Ovary (tissue), 3 donors: Measurements from ENCODE around the gene APOL5.

Experiments
- EP300 ChIP-seq: sonication (generic); formaldehyde crosslinking; IDR thresholded peaks from one replicate; pipeline ENCODE4 v1.6.1; 2017; ENCODE audit warnings: antibody characterized with exemption
- POLR2A ChIP-seq: fragments of 450-650 bp; IDR thresholded peaks from one replicate; pipeline ENCODE4 v1.6.1; 2017; ENCODE audit warnings: antibody characterized with exemption, mild to moderate bottlenecking, moderate library complexity
- TF ChIP-seq, protein P1 (sequence below), 3 donors: fragments of 450-650 bp in 2 of 3; fragments of 200-600 bp in 1 of 3; IDR thresholded peaks; one replicate each; pipeline versions ENCODE4 v1.5.1 to v1.8.0; 2016 to 2022; ENCODE audit warnings: antibody characterized with exemption in 3 of 3, mild to moderate bottlenecking in 1 of 3
- donor health status: DM: no; HTN: no; CAD: no.

DNA sequence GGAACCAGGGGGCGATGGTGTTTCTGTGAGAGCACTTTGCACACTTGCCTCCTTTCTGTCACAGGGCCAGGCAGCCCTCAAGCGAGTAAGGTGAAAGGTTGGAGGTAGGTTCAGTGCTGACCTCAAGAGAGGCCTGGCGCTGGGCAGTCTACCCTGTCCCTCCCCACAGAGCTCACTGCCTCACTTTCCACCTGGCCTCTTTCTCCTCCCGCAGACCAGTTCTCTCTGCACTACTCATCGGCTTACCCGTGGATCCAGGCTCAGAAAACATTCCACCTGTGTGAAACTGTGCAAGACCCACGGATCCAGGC lies 16.8 kb downstream of the APOL5 start:
- TF ChIP-seq, protein P1, sequence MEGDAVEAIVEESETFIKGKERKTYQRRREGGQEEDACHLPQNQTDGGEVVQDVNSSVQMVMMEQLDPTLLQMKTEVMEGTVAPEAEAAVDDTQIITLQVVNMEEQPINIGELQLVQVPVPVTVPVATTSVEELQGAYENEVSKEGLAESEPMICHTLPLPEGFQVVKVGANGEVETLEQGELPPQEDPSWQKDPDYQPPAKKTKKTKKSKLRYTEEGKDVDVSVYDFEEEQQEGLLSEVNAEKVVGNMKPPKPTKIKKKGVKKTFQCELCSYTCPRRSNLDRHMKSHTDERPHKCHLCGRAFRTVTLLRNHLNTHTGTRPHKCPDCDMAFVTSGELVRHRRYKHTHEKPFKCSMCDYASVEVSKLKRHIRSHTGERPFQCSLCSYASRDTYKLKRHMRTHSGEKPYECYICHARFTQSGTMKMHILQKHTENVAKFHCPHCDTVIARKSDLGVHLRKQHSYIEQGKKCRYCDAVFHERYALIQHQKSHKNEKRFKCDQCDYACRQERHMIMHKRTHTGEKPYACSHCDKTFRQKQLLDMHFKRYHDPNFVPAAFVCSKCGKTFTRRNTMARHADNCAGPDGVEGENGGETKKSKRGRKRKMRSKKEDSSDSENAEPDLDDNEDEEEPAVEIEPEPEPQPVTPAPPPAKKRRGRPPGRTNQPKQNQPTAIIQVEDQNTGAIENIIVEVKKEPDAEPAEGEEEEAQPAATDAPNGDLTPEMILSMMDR (IDR thresholded peaks at IDR 0.05) = no peak
- TF ChIP-seq POLR2A (no peak), EP300 (no peak)
